Astrocyte (in vitro differentiated cells and primary cell): ENCODE measurements around the gene TSPAN17. TPM values are rescaled to one million over a fixed set of nuclear protein-coding genes. Genes with fewer than 3 reads are reported as not detected.

Source experiments
- DNase-seq: peaks from one replicate; pipeline ENCODE4 v3.0.0-alpha.2; 2010; ENCODE audit warnings: low read depth
- FAIRE-seq: peaks from 2 replicates; lab custom pipeline; 2011; peaks lifted over from hg19 to GRCh38; lab: Jason Lieb, UNC
- H2AFZ ChIP-seq: 2 replicates; pipeline ENCODE4 v1.6.0; 2012; ENCODE audit warnings: low read depth, low read length, inconsistent platforms
- H3K27ac ChIP-seq: 2 replicates; pipeline ENCODE4 v1.5.1; 2011; ENCODE audit warnings: low read depth, low read length, inconsistent platforms
- H3K27me3 ChIP-seq: 2 replicates; pipeline ENCODE4 v1.6.0; 2011; ENCODE audit warnings: low read length, inconsistent platforms; ENCODE audit not compliant: insufficient read depth
- H3K36me3 ChIP-seq: 2 replicates; pipeline ENCODE4 v1.5.1; 2011; ENCODE audit warnings: low read length, inconsistent platforms; ENCODE audit not compliant: insufficient read depth
- H3K4me1 ChIP-seq: 2 replicates; pipeline ENCODE4 v1.5.1; 2011; ENCODE audit warnings: low read length, inconsistent platforms; ENCODE audit not compliant: insufficient read depth
- H3K4me2 ChIP-seq: 2 replicates; pipeline ENCODE4 v1.6.0; 2012; ENCODE audit warnings: low read length, inconsistent platforms
- H3K4me3 ChIP-seq: 2 replicates; pipeline ENCODE4 v1.5.1; 2011; ENCODE audit warnings: low read depth, mild to moderate bottlenecking, low read length, inconsistent platforms; ENCODE audit not compliant: insufficient read depth
- H3K79me2 ChIP-seq: 2 replicates; pipeline ENCODE4 v1.6.0; 2012; ENCODE audit warnings: mild to moderate bottlenecking, low read length, inconsistent platforms; ENCODE audit not compliant: insufficient read depth
- H3K9ac ChIP-seq: 2 replicates; pipeline ENCODE4 v1.6.0; 2012; ENCODE audit warnings: mild to moderate bottlenecking, low read length, inconsistent platforms
- H3K9me3 ChIP-seq: 2 replicates; pipeline ENCODE4 v1.5.1; 2012; ENCODE audit warnings: low read depth, mild to moderate bottlenecking, low read length, inconsistent platforms; ENCODE audit not compliant: insufficient read depth
- H4K20me1 ChIP-seq: 2 replicates; pipeline ENCODE4 v1.6.0; 2012; ENCODE audit warnings: low read length, inconsistent platforms; ENCODE audit not compliant: insufficient read depth
- H3K27ac Mint-ChIP-seq: one replicate; pipeline ENCODE4 v1.8.0; 2021; ENCODE audit warnings: mild to moderate bottlenecking, mixed read lengths; ENCODE audit not compliant: unreplicated experiment
- H3K27me3 Mint-ChIP-seq: one replicate; pipeline ENCODE4 v1.8.0; 2021; ENCODE audit warnings: low read depth, mixed read lengths; ENCODE audit not compliant: unreplicated experiment
- H3K36me3 Mint-ChIP-seq: one replicate; pipeline ENCODE4 v1.8.0; 2021; ENCODE audit warnings: low read depth, mixed read lengths; ENCODE audit not compliant: unreplicated experiment
- H3K4me1 Mint-ChIP-seq: one replicate; pipeline ENCODE4 v1.8.0; 2021; ENCODE audit warnings: low read depth, mixed read lengths; ENCODE audit not compliant: unreplicated experiment
- H3K4me3 Mint-ChIP-seq: one replicate; pipeline ENCODE4 v1.8.0; 2021; ENCODE audit warnings: mild to moderate bottlenecking, moderate library complexity, mixed read lengths; ENCODE audit not compliant: unreplicated experiment
- H3K9me3 Mint-ChIP-seq: one replicate; pipeline ENCODE4 v1.8.0; 2021; ENCODE audit warnings: mild to moderate bottlenecking, mixed read lengths; ENCODE audit not compliant: unreplicated experiment
- EZH2 ChIP-seq: IDR thresholded peaks from 2 replicates; pipeline ENCODE4 v1.6.1; 2012; ENCODE audit warnings: mild to moderate bottlenecking, low read length, inconsistent platforms; ENCODE audit not compliant: insufficient read depth
- total RNA-seq: library from RNA; stranded (reverse); gene quantifications from 2 replicates; pipeline ENCODE4 v1.2.1, GENCODE V29; 2021
- TF ChIP-seq, protein P1 (sequence below): IDR thresholded peaks from 2 replicates; pipeline ENCODE4 v1.5.1; 2011; ENCODE audit warnings: low read depth, mild to moderate bottlenecking, inconsistent platforms, low read length, moderate library complexity; ENCODE audit not compliant: insufficient read depth

TSPAN17 gene
- total RNA-seq, 1 donor from 2014 or later, result 56.5 TPM

GRCh38 chr5:176612008-176612407, 35.3 kb upstream of the TSPAN17 start:
- Histone ChIP-seq H3K4me3 (no peak overlapping the region), H3K4me2 (no peak overlapping the region), H3K9me3 (no peaks in the 10 kb centered on the region), H3K9ac (no peak overlapping the region), H3K79me2 (peaks cover 9% of the 10 kb centered on the region), H3K36me3 (no peaks in the 10 kb centered on the region), H3K4me1 (peaks cover 31% of the 10 kb centered on the region), H3K27me3 (no peaks in the 10 kb centered on the region), H4K20me1 (peaks cover 22% of the 10 kb centered on the region), H3K27ac (no peak overlapping the region), H2AFZ (no peak overlapping the region)
- Mint-ChIP-seq H3K36me3 (no peaks in the 10 kb centered on the region), H3K27ac (no peak overlapping the region), H3K27me3 (peaks cover 8% of the 10 kb centered on the region), H3K4me3 (no peak overlapping the region), H3K9me3 (no peaks in the 10 kb centered on the region), H3K4me1 (peaks cover 41% of the 10 kb centered on the region)
- TF ChIP-seq, protein P1, sequence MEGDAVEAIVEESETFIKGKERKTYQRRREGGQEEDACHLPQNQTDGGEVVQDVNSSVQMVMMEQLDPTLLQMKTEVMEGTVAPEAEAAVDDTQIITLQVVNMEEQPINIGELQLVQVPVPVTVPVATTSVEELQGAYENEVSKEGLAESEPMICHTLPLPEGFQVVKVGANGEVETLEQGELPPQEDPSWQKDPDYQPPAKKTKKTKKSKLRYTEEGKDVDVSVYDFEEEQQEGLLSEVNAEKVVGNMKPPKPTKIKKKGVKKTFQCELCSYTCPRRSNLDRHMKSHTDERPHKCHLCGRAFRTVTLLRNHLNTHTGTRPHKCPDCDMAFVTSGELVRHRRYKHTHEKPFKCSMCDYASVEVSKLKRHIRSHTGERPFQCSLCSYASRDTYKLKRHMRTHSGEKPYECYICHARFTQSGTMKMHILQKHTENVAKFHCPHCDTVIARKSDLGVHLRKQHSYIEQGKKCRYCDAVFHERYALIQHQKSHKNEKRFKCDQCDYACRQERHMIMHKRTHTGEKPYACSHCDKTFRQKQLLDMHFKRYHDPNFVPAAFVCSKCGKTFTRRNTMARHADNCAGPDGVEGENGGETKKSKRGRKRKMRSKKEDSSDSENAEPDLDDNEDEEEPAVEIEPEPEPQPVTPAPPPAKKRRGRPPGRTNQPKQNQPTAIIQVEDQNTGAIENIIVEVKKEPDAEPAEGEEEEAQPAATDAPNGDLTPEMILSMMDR, result no peak
- TF ChIP-seq EZH2, result no peak
- FAIRE-seq, result no peak
- DNase-seq, result no peak

- H3K4me2 ChIP-seq, result no peak overlapping the region
- no peak overlapping the region for H3K27ac Mint-ChIP-seq
Measured at GRCh38 chr5:176612855-176613254, 34.4 kb upstream of the TSPAN17 start.

More at GRCh38 chr5:176612855-176613254, 34.4 kb upstream of the TSPAN17 start:
- no peak overlapping the region for H2AFZ ChIP-seq
- no peaks in the 10 kb centered on the region for H3K36me3 ChIP-seq
- H3K9ac ChIP-seq, result no peak overlapping the region
- no peak overlapping the region for H3K4me3 Mint-ChIP-seq
- no peaks in the 10 kb centered on the region for H3K9me3 Mint-ChIP-seq
- peaks cover 9% of the 10 kb centered on the region for H3K79me2 ChIP-seq
- no peak for DNase-seq
- peaks cover 31% of the 10 kb centered on the region for H3K4me1 ChIP-seq
- FAIRE-seq, result no peak
- peaks cover 12% of the 10 kb centered on the region for H3K27me3 Mint-ChIP-seq
- no peaks in the 10 kb centered on the region for H3K27me3 ChIP-seq
- H3K36me3 Mint-ChIP-seq, result no peaks in the 10 kb centered on the region
- no peak overlapping the region for H3K27ac ChIP-seq
- H3K9me3 ChIP-seq, result no peaks in the 10 kb centered on the region
- no peak for TF ChIP-seq EZH2
- TF ChIP-seq, protein P1, result no peak
- peaks cover 45% of the 10 kb centered on the region for H3K4me1 Mint-ChIP-seq
- peaks cover 15% of the 10 kb centered on the region for H4K20me1 ChIP-seq
- H3K4me3 ChIP-seq, result no peak overlapping the region
